ENCODE measurements around the gene DRG2.

The DRG2 gene

DNA sequence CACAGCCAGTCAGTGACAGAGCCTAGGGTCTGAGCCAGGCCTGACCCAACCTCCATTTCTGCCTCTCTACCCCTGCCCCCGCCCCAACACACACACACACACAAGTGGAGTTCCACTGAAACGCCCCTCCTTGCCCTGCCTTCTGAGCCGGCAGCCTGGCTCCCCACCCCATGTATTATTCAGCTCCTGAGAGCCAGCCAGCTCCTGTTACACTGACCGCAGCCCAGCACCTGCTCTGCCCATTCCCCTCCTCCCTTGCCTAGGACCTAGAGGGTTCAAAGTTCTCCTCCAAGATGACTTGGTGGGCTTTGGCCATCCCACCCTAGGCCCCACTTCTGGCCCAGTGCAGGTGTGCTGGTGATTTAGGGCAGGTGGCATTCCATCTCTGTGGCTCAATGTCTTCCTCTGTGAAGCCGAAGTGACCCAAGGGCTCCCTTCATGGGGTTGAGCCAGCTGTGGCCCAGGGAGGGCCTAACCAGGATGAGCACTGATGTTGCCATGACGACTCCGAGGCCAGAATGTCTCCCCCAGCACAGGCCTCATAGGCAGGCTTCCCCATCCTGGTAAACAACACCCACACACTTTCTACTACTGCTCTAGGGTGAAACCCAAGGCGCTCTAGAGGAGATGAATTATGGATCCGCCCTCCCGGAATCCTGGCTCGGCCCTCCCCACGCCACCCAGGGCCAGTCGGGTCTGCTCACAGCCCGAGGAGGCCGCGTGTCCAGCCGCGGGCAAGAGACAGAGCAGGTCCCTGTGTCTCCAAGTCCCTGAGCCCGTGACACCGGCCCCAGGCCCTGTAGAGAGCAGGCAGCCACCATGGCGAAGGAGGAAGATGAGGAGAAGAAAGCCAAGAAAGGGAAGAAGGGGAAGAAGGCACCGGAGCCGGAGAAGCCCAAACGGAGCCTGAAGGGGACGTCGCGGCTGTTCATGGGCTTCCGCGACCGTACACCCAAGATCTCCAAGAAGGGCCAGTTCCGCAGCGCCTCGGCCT lies 30.5 kb downstream of the DRG2 start:
- DNase-seq: no peak

DNA sequence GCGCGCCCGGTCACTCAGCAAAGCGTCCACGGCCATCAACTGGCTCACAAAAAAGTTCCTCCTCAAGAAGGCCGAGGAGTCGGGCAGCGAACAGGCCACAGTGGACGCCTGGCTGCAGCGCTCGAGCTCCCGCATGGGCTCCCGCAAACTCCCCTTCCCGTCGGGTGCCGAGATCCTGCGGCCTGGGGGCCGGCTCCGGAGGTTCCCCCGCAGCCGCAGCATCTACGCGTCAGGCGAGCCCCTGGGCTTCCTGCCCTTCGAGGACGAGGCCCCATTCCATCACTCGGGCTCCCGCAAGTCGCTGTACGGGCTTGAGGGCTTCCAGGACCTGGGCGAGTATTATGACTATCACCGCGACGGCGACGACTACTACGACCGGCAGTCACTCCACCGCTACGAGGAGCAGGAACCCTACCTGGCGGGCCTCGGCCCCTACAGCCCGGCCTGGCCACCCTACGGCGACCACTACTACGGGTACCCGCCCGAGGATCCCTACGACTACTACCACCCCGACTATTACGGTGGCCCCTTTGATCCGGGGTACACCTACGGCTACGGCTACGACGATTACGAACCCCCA lies 31.5 kb downstream of the DRG2 start:
- DNase-seq: no peak

DNA sequence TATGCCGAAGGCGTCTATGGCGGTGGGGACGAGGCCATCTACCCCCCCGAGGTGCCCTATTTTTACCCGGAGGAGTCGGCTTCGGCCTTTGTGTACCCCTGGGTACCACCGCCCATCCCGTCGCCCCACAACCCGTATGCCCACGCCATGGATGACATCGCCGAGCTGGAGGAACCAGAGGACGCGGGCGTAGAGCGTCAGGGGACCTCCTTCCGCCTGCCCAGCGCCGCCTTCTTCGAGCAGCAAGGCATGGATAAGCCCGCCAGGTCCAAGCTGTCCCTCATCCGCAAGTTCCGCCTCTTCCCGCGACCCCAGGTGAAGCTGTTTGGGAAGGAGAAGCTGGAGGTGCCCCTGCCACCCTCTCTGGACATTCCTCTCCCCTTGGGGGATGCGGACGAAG lies 32.2 kb downstream of the DRG2 start:
- DNase-seq: no peak

DNA sequence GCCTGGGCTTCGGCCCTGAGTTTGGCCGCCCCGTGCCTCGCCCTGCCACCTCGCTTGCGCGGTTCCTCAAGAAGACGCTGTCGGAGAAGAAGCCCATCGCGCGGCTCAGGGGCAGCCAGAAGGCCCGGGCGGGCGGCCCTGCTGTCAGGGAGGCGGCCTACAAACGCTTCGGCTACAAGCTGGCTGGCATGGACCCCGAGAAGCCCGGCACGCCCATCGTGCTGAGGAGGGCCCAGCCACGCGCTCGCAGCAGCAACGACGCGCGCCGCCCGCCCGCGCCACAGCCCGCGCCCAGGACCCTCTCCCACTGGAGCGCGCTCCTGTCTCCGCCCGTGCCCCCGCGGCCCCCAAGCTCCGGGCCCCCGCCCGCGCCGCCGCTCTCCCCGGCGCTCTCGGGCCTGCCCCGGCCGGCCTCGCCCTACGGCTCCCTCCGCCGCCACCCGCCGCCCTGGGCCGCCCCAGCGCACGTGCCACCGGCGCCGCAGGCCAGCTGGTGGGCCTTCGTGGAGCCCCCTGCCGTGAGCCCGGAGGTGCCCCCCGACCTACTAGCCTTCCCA lies 32.8 kb downstream of the DRG2 start:
- DNase-seq: no peak

DNA sequence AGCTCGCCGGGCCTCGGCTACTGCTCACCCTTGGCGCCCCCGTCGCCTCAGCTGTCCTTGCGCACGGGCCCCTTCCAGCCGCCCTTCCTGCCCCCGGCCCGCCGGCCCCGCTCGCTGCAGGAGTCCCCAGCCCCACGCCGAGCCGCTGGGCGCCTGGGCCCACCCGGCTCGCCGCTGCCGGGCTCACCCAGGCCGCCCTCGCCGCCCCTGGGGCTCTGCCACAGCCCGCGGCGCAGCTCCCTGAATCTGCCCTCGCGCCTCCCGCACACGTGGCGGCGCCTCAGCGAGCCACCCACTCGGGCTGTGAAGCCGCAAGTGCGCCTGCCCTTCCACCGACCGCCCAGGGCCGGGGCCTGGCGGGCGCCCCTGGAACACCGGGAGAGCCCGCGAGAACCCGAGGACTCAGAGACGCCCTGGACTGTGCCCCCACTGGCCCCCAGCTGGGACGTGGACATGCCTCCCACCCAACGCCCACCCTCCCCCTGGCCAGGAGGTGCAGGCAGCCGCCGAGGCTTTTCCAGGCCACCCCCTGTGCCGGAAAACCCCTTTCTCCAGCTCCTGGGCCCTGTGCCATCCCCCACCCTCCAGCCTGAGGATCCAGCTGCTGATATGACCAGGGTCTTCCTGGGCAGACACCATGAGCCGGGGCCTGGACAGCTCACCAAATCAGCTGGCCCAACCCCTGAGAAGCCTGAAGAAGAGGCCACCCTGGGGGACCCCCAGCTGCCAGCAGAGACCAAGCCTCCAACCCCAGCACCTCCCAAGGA lies 33.6 kb downstream of the DRG2 start:
- no peak for DNase-seq

DNA sequence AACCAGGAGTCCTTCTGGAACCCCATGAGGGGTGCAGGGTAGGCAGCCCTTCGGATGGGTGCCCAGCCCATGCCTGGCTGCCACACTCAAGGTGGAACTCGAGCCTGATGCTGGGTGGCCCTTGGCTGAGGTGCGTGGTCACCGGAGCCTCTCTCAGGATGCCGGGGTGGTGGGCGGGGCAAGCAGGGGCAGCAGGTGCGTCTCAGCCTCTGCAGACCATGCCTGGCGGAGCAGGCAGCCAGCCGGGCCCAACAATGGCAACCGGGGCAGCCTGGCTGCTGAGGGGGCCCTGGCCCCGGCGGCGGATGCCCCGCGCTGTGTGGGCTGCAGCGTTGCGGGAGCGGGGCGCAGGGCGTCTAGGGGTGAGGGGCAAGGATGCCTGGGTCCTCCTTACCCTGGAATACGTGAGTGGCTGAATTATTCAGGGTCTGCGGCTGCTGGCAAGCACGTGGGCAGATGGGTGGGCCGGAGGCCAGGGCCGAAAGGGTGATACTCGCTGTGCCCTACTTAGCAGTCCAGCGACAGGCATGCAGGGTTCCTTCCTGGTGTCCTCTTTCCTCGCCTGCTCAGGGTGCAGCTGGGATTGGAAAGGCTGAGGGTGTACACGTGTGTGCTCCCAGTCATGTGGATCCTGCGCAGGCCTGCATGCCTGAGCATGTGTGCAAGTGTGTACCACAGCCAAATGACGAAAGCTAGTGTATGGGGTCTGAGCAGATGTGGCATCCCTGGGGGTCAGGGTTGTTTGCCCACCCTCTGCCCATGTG lies 35.4 kb downstream of the DRG2 start:
- no peak for DNase-seq

DNA sequence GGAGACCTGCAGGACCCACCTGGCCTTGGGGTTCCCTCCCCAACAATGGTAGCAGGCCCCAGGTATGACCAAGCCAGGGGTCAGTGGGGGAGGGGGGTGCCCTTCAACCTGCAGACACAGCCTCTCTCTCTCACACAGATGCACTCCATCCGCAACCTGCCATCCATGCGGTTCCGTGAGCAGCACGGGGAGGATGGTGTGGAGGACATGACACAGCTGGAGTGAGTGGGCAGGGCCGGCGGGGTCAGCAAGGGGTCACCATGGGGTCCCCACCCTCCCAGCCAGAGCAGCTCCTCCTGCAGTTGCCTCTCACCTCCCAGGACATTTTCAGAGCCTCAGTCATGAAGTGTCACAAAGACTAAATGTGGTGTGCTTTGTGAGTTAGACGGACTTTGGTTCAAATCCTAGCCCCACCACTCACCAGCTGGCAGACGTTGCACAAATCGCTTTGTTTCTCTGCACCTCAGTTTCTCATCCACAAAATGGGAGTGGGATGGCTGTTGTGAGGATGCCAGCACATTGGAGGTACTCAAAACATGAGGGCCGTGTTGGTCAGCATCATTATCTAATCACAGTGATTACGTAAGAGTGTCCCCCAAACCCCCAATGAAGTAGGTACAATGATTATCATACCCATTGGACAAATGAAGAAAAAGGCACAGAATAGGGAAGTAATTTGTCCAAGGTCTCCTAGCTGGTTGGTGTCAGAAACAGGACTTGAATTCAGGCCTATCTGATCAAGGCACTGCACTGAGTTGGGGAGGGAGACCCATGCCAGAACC lies 36.8 kb downstream of the DRG2 start:
- no peak for DNase-seq

DNA sequence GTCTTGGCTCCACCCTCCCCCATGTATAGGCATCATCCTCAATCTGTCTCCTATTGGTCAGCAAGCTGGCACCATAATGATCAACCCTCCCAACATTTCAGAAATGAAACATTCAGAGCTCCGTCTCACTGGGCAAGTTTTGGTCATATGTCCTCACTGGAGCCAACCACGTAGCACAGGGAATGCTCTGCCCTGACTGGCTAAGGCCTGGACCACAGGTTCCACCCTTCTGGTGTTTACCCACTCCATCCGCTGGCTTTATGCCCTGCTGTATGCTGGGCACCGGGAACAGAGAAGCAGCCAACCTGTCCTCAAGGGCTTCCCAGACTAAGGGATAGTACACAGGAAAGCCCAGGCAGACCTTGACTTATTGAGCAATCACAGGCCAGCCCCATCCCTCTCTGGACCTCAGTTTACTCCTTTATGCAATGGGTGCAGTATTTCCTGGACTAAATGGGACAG lies 41.3 kb downstream of the DRG2 start:
- peak; percentile 64 for DNase-seq

DNA sequence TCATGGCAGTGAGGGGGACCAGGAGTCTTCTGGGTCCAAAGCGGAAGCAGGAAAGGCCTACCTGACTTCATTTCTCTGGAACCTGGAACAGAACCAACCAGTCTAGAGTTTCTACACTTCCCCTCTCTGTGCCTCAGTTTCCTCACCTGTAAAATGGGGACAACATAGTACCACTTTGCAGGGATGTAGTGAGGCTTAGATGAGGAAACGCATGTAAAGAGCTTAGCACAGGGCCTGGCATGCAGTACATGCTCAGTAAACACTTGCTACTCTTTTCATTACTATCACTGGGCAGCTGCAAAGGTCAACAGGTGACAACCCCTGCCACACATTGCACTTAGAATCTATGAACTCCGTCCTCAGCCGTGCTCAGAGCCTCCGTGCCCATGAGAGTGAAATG lies 45.0 kb downstream of the DRG2 start:
- no peak for DNase-seq

DNA sequence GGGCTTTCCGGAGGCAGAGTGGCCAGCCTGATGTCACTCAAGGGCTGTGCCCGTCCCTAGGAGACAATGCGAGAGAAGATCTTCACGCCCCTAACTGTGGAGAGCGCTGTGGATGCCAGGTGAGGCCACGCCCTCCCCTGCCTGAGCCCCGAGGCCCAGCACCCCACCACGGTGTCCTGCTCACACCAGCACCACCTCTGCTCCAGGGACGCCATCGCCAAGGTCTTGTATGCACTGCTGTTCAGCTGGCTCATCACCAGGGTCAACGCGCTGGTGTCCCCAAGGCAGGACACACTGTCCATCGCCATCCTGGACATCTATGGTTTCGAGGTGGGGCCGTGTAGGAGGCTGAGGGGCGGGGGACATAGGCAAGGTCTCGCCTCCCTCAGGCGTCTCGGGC lies 48.6 kb downstream of the DRG2 start:
- no peak for DNase-seq

DNA sequence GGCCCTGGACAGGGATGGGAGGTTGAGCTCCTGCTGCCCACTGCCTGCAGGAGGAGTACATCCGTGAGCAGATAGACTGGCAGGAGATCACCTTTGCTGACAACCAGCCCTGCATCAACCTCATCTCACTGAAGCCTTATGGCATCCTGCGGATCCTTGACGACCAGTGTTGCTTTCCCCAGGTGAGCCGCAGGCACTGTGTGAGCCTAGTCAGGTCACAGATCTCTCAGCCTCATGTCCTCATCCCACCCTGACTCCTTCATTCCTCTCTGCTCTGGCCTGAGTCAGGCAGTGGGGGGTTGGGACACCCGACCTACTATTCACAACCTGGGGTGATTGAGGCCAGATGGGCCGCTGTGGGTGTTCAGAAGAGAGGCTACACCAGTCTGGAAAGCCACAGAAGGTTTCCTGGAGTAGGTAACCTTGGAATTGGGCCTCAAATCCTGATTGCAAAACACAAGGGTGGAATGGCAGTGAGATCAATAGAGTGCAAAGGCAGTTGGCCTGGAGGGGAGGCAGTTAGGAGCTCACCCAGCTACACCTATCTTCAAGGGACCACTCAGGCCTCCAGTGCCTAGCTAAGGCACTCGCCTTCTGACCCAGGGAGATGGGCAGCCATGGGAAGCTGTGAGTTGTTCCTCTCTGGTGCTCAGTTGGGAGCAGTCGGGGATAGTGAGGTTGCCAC lies 50.5 kb downstream of the DRG2 start:
- no peak for DNase-seq

DNA sequence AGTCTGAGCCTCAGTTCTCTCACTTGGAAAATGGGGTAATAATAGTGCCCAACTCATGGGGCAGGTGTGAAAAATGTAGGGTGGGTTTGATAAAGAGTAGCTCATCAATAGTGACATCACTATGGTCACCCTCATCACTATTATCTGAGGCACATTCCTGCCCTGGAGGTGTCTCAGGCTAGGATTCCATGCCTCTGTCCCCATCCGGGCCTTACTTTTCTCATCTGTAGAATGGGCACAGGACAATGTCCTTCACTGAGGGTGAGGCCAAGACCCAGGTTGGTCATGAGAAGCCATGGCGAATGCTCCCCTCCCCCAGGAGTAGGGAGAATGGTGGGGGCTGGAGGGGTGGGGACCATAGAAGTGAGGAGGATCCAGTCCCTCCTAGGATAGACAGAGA lies 51.3 kb downstream of the DRG2 start:
- no peak for DNase-seq

DNA sequence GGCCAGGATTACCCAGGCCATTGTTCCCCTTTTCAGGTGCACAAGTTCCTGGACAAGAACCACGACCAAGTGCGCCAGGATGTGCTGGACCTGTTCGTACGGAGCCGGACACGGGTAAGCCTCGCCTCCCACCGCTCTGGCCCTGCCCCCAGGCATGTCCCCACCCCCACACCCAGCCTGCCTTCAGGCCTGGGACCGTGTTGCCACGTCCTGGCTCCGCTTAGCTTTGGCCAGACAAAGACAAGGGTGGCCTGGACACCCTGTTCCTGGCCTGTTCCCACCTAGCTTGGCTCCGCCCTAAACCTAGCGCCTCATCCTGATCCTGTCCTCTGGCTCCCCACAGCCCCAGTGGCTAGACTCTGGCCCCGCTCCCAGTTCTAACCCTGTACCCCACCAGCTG lies 51.8 kb downstream of the DRG2 start:
- no peak for DNase-seq

DNA sequence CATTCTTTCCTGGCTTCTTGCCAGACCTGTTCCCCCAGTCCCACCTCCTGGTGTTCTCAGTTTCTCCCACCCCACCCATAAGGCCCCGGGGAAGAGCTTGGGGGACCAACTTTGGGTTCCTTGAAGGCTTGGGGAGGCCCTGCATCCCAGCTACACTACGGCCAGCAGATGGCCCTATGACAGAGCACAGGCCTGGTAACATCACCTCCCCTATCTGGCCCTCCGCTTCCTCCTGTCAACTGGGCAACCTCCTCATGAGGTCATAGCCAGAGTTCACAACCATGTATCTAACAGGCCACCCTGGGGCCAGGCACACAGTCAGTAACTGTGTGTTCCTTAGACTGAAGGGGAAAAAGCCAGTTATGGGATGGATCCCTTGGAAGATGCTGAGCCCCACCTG lies 52.2 kb downstream of the DRG2 start:
- DNase-seq: no peak

DNA sequence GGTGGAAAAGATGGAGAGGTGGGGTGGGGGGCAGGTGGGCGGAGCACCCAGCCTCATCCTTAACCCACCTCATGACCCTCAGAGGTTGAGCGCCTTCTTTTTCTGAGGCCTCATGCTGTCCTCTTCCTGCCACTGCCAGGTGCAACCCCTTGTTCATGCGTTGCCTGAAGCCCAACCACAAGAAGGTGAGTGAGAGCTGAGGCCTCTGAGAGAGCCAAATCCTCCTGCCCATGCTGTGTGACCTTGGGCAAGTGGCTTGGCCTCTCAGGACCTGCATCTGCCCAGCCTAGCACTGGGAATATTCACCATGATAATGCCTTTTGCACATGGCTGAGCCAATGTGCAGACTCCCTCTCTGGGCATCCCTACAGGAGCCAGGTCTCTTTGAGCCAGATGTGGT lies 52.9 kb downstream of the DRG2 start:
- DNase-seq: no peak

DNA sequence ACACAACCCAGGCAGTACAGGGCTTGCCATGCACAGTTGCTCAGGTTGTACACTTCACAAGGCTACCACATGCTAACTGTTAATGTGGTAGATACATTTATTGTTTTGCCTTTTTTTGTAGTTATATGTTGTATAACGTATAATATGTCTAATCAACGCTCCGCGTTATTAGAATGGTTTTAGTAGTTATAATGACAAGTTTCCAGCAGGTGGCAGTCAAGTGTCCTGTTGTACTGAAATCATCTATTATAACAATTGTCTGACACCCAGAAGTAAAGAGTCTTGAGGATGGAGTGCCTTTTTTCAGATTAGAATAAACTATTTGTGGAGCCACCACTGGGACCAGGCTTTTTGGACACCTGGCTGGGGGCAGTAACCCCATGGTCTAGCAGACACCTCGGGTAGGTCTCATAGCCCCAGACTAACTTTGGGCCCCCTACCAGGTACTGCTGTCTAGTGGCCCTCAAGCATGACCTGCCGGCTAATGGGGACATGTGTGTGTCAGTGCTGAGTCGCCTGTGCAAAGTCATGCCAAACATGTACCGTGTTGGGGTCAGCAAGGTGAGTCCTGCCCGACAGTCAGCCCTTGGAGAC lies 53.6 kb downstream of the DRG2 start:
- DNase-seq: no peak

DNA sequence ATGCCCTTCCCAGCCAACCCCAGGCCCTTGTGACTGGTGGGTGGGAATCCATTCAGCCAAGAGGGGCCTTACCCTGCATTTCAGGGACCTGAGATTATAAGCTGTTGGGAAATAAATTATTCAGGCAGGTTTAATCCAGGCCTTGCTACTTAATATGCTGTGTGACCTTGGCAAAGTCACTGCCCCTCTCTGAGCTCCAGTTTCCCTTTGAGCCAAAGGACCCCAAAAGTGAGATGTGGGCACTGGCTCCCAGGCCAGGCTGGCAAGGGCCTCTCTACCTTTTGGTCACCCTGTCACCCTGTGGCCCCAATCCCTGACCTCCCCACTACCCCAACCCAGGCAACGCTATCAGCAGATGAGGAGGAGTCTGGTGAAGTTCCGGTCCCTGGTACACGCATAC lies 54.7 kb downstream of the DRG2 start:
- DNase-seq: no peak

DNA sequence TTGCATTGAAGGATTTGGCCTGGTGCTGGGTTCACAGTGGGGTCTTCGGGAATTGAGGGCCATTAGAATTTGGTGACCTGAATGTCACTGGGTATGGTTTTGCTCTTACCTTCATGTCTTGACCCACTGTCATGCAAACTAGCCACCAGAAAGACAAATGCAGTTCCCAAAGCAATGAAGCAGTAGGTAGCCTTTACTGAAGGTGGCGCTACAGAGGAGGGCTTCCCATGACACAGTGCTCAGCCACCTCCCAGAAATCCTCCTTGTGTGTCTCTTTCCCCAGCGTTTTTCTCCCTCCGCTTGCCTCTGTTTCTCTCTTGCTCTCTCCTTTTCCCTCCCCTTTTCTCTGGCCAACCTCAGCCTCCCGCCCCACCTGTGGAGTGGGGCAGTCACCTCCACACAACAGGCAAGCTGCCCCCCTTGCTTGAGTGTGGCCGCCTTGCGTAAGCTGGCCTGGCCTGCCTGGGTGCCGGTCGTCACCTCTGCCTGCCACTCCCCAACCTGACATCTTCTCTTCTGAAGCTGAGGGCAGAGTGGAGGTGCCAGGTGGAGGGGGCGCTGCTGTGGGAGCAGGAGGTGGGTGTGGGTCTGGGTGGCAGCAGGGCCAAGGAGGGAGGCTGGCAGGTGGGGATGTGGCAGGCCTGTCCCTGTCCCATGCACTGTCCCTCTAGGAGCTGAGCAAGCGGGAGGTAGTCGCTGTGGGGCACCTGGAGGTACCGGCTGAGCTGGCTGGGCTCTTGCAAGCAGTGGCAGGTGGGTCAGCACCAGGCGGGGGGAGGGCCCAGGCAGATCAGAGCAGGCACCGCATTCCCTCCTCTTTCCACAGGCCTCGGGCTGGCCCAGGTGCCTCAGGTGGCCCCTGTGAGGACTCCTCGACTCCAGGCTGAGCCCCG lies 55.5 kb downstream of the DRG2 start:
- no peak for DNase-seq

DNA sequence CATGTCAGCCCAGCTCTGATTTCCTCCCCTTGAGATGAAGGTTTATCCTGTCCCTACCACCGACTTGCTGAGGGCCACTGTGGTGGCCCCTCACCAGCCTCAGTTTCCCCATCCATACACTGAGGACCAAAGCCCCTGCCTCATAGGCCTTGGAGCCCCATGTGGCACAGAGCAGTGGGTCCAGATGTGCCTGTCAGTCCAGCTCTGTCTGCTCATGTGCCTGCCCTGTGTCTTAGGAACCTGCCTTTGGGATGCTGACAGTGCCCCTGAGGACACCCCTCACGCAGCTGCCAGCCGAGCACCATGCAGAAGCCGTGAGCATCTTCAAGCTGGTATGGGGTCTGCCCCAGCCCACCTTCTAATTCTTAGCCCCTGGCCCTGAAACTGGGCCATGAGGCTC lies 56.5 kb downstream of the DRG2 start:
- DNase-seq: no peak

DNA sequence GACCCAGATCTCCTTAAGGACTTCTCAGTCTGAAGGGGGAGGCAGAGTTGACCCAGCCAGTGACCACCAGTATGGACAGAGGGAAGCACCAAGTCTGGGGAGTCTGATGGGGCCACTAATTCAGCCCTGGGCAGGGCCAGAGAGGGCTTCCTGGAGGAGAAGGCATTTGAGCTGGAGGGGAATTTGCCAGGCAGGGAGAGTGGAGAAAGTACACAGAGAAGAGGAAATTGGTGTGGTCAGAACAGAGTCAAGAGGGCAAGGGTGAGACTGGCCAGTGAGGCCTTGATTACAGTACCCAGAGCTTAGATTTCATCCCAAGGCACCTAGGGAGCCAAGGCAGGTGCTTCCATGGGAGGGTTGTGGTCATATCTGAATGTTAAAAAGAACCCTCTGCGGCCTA lies 57.1 kb downstream of the DRG2 start:
- DNase-seq: no peak

Measured in NCI-H774 (cell line).